Thoracic aorta (tissue), 2 donors: ENCODE data around the gene SIK3. TPM values are rescaled to one million over a fixed set of nuclear protein-coding genes. Genes with fewer than 3 reads are reported as not detected.

Experiments used
- ATAC-seq: fragments of 150-250 bp; one replicate; pipeline ENCODE4 v1.8.0; 2017; ENCODE audit warnings: low read depth; ENCODE audit not compliant: insufficient number of reproducible peaks, low FRiP score
- DNase-seq: peaks from one replicate; pipeline ENCODE4 v3.0.0-alpha.2; 2020; ENCODE audit warnings: low spot score
- H3K27ac ChIP-seq, 2 donors: fragments of 200-600 bp; sonication (generic); 1 replicate in 1 of 2; 2 replicates in 1 of 2; pipeline ENCODE4 v1.5.1; 2016; ENCODE audit warnings: mild to moderate bottlenecking in 2 of 2, moderate library complexity in 2 of 2
- H3K27me3 ChIP-seq: fragments of 200-600 bp; sonication (generic); replicated peaks from 2 replicates; pipeline ENCODE4 v1.6.0; 2016; ENCODE audit warnings: mild to moderate bottlenecking; ENCODE audit not compliant: insufficient read depth
- H3K36me3 ChIP-seq: fragments of 200-600 bp; sonication (generic); one replicate; pipeline ENCODE4 v1.5.1; 2016
- H3K4me1 ChIP-seq, 2 donors: fragments of 200-600 bp; sonication (generic); 1 replicate in 1 of 2; 2 replicates in 1 of 2; pipeline versions ENCODE4 v1.5.1 to v1.6.0; 2016; ENCODE audit warnings: low read depth in 2 of 2, mild to moderate bottlenecking in 1 of 2; ENCODE audit not compliant: control insufficient read depth in 1 of 2
- H3K4me3 ChIP-seq: fragments of 200-600 bp; sonication (generic); 2 replicates; pipeline ENCODE4 v1.5.1; 2016; ENCODE audit warnings: mild to moderate bottlenecking
- H3K9me3 ChIP-seq: fragments of 200-600 bp; sonication (generic); 2 replicates; pipeline ENCODE4 v1.5.1; 2016
- total RNA-seq, 2 donors: library from RNA; depleted of rRNA; stranded (reverse); fragments of >200 nt; gene quantifications; one replicate each; pipeline versions ENCODE4 v1.1.0 to v1.2.3, GENCODE V29; 2016
- TF ChIP-seq, protein P1 (sequence below): fragments of 200-600 bp; sonication (generic); IDR thresholded peaks from one replicate; pipeline ENCODE4 v1.5.1; 2019; ENCODE audit warnings: antibody characterized with exemption

Gene SIK3
- total RNA-seq, 2 donors from 2014 or later = 32.9 to 53.7 TPM

DNA sequence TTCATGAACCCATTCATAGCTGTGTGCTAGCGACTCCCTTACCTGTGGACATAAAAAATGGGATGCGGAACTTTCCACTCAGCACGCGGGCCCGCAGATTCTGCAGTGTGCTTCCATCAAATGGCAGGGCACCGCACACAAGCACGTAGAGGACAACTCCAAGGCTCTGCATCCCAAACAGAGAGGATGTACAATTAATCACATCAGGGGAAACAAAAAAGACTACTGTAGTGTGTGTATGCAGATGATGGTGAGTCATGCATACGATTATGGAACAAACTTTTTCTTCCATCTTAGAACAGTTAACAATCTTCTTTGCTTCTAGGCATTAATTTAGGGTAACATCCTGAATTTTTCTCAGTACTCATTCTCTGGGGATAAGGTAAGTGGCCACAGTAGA, 202.0 kb downstream of the SIK3 start:
- Histone ChIP-seq H3K36me3 (peaks cover 3% of the 10 kb centered on the region), H3K9me3 (no peaks in the 10 kb centered on the region), H3K27ac (no peak overlapping the region), H3K4me3 (no peak overlapping the region), H3K27me3 (no peaks in the 10 kb centered on the region), H3K4me1 (no peaks in the 10 kb centered on the region)
- ATAC-seq (no peak), DNase-seq (no peak)
- TF ChIP-seq, protein P1, sequence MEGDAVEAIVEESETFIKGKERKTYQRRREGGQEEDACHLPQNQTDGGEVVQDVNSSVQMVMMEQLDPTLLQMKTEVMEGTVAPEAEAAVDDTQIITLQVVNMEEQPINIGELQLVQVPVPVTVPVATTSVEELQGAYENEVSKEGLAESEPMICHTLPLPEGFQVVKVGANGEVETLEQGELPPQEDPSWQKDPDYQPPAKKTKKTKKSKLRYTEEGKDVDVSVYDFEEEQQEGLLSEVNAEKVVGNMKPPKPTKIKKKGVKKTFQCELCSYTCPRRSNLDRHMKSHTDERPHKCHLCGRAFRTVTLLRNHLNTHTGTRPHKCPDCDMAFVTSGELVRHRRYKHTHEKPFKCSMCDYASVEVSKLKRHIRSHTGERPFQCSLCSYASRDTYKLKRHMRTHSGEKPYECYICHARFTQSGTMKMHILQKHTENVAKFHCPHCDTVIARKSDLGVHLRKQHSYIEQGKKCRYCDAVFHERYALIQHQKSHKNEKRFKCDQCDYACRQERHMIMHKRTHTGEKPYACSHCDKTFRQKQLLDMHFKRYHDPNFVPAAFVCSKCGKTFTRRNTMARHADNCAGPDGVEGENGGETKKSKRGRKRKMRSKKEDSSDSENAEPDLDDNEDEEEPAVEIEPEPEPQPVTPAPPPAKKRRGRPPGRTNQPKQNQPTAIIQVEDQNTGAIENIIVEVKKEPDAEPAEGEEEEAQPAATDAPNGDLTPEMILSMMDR = no peak

DNA sequence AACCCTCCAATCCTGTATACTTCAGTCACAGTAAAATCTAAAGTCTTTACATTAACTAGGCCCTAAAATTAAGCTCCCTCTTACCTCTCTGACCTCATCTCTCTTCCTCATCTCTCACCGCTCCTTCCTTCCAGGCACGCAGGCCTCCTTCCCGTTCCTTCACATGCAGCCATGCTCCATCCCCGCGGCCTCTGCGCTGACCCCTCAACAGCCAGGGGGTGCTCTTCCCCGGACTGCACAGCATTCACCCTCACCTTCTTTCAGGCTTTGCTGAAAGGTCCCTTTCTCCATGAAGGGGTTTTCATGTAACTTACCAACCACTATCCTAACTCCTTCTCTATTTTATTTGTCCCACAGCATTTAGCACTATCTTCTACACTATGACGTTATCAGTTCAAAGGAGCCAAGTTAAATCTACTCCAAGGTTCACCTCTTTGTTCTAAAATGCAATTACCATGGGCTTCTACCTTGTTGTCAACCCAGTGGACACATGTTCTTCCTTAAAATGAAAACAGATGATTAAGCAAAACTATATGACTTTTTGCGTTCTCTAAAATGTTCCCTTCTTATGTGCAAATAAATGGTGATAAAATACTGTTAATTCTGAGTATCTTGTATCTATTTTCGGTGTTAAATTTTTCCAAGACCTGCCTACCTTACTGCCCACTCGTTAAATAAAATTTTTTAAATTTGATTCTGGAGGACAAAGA, 203.0 kb downstream of the SIK3 start:
- H3K4me3 ChIP-seq = no peak overlapping the region
- peaks cover 3% of the 10 kb centered on the region for H3K36me3 ChIP-seq
- ATAC-seq = no peak
- DNase-seq = no peak
- no peak overlapping the region for H3K27ac ChIP-seq
- no peaks in the 10 kb centered on the region for H3K27me3 ChIP-seq
- TF ChIP-seq, protein P1 = peak; percentile 25
- no peaks in the 10 kb centered on the region for H3K4me1 ChIP-seq
- no peaks in the 10 kb centered on the region for H3K9me3 ChIP-seq

DNA sequence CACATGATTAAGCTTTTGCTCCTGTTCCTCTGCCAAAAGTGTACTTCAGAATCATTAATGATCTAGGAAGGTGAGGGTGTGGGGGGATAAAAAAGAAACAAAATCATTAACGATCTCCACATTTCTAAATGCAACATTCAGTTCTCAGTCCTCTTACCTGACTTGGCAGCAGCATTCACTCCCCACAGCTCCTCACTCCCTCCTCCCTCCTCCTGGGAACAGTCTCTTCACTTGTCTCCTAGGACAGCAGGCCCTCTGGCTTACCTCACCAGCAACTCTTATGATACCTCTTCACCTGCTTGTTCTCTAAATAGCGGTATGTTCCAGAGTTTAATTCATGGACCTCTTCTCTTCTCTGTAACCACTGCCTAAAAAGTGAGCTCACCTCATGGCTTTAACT, 204.3 kb downstream of the SIK3 start:
- no peak for ATAC-seq
- H3K9me3 ChIP-seq = no peaks in the 10 kb centered on the region
- peaks cover 3% of the 10 kb centered on the region for H3K36me3 ChIP-seq
- no peaks in the 10 kb centered on the region for H3K27me3 ChIP-seq
- H3K4me1 ChIP-seq = no peaks in the 10 kb centered on the region
- DNase-seq = no peak
- no peak overlapping the region for H3K4me3 ChIP-seq
- H3K27ac ChIP-seq = no peak overlapping the region
- TF ChIP-seq, protein P1 = no peak

DNA sequence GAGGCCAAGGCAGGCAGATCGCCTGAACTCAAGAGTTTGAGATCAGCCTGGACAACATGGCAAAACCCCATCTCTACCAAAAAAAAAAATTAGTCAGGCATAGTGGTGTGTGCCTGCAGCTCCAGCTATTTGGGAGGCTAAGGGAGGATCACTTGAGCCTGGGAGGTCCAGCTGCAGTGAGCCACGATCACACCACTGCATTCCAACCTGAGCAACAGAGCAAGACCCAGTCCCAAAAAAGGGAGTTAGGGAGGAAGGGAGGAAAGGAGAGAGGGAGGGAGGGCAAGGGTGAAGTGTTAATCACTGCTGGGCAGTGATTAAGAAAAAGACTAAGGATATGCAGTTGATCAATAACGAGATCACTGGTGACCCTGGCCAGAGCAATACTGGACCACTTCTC, 204.8 kb downstream of the SIK3 start:
- DNase-seq = no peak
- H3K4me1 ChIP-seq = no peaks in the 10 kb centered on the region
- no peaks in the 10 kb centered on the region for H3K9me3 ChIP-seq
- no peak overlapping the region for H3K4me3 ChIP-seq
- H3K27me3 ChIP-seq = no peaks in the 10 kb centered on the region
- TF ChIP-seq, protein P1 = no peak
- H3K27ac ChIP-seq = no peak overlapping the region
- H3K36me3 ChIP-seq = peaks cover 3% of the 10 kb centered on the region
- ATAC-seq = no peak

DNA sequence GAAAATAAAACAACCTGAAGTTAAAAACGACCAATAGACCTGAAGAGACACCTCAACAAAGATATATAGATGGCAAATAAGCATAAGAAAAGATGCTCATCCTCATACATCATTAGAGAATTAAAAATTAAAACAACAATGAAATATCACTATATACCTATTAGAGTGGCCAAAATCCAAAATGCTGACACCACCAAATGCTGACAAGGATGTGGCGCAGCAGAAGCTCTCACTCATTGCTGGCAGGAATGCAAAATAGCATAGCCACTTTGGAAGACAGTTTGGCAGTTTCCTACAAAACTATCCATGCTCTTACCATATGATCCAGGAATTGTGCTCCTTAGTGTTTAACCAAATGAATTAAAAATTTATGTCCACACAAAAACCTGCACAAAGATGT, 205.9 kb downstream of the SIK3 start:
- no peak overlapping the region for H3K27ac ChIP-seq
- H3K36me3 ChIP-seq = peaks cover 3% of the 10 kb centered on the region
- DNase-seq (no peak), ATAC-seq (no peak)
- TF ChIP-seq, protein P1 = no peak
- no peak overlapping the region for H3K4me3 ChIP-seq
- H3K27me3 ChIP-seq = no peaks in the 10 kb centered on the region
- H3K9me3 ChIP-seq = no peaks in the 10 kb centered on the region
- no peaks in the 10 kb centered on the region for H3K4me1 ChIP-seq
